WERI-Rb-1 (cell line): ENCODE results near the gene VWCE.

Experiments
- DNase-seq: peaks from one replicate; pipeline ENCODE4 v3.0.0-alpha.2; 2020
- H3K27ac ChIP-seq: fragments of 250-450 bp; sonication (Bioruptor Pico); 2 replicates; pipeline ENCODE4 v1.5.1; 2020; ENCODE audit warnings: mild to moderate bottlenecking, moderate library complexity
- H3K27me3 ChIP-seq: fragments of 250-450 bp; sonication (Bioruptor Pico); 2 replicates; pipeline ENCODE4 v1.5.1; 2021; ENCODE audit warnings: mild to moderate bottlenecking, low read depth, moderate library complexity; ENCODE audit not compliant: insufficient read depth, severe bottlenecking
- H3K36me3 ChIP-seq: fragments of 250-450 bp; sonication (Bioruptor Pico); 2 replicates; pipeline ENCODE4 v1.5.1; 2020; ENCODE audit warnings: mild to moderate bottlenecking, moderate library complexity
- H3K4me3 ChIP-seq: 2 replicates; pipeline ENCODE4 v1.5.1; 2011; ENCODE audit warnings: low read depth, mild to moderate bottlenecking, control low read depth, low read length
- H3K9me3 ChIP-seq: fragments of 250-450 bp; sonication (Bioruptor Pico); 2 replicates; pipeline ENCODE4 v1.5.1; 2021; ENCODE audit warnings: mild to moderate bottlenecking, moderate library complexity; ENCODE audit not compliant: severe bottlenecking
- TF ChIP-seq, protein P1 (sequence below): IDR thresholded peaks from 2 replicates; pipeline ENCODE4 v1.5.1; 2011; ENCODE audit warnings: low read depth, mild to moderate bottlenecking, control low read depth, inconsistent platforms, low read length

Gene VWCE

DNA sequence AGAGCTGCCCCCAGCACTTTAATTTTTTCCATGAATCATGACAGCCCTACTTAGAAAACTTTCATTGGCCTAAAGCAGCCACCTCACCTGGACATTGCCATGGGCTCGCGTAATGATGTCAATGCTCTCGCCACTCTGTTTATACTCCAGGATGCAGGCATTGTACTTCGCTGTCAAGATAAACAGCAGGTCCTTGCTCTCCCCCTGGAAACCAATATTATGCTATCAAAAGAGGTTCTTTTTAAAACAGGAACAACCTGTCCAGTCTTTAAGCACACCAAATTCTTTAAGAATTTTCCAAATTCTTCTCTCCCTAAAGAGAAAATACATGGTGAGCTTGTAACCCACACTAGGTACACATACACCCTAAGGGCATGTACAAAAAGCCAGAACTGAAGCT, 34.8 kb upstream of the VWCE start:
- peak overlapping the region; percentile 61 for H3K27ac ChIP-seq
- no peak for DNase-seq
- H3K27me3 ChIP-seq = no peaks in the 10 kb centered on the region
- H3K36me3 ChIP-seq = peaks cover 69% of the 10 kb centered on the region
- TF ChIP-seq, protein P1, sequence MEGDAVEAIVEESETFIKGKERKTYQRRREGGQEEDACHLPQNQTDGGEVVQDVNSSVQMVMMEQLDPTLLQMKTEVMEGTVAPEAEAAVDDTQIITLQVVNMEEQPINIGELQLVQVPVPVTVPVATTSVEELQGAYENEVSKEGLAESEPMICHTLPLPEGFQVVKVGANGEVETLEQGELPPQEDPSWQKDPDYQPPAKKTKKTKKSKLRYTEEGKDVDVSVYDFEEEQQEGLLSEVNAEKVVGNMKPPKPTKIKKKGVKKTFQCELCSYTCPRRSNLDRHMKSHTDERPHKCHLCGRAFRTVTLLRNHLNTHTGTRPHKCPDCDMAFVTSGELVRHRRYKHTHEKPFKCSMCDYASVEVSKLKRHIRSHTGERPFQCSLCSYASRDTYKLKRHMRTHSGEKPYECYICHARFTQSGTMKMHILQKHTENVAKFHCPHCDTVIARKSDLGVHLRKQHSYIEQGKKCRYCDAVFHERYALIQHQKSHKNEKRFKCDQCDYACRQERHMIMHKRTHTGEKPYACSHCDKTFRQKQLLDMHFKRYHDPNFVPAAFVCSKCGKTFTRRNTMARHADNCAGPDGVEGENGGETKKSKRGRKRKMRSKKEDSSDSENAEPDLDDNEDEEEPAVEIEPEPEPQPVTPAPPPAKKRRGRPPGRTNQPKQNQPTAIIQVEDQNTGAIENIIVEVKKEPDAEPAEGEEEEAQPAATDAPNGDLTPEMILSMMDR = no peak
- no peaks in the 10 kb centered on the region for H3K9me3 ChIP-seq
- H3K4me3 ChIP-seq = no peak overlapping the region

DNA sequence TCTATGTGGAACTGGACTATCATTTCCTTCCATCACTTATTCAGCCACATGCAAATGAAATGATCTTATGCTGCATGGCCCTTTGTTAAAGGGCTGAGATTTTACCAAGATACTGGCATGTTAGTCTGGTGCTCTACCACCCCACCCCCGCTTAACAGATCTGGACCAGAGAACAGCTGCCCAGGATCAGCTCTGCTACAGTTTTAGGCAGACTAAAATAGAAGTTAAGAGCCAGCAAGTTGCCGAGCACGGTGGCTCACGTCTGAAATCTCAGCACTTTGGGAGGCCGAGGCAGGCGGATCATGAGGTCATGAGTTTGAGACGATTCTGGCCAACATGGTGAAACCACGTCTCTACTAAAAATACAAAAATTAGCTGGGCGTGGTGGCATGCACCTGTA, 33.2 kb upstream of the VWCE start:
- Histone ChIP-seq H3K9me3 (no peaks in the 10 kb centered on the region), H3K4me3 (no peak overlapping the region), H3K27me3 (no peaks in the 10 kb centered on the region), H3K36me3 (peaks cover 84% of the 10 kb centered on the region), H3K27ac (peak overlapping the region; percentile 61)
- peak; percentile 46 for DNase-seq
- TF ChIP-seq, protein P1 = no peak

DNA sequence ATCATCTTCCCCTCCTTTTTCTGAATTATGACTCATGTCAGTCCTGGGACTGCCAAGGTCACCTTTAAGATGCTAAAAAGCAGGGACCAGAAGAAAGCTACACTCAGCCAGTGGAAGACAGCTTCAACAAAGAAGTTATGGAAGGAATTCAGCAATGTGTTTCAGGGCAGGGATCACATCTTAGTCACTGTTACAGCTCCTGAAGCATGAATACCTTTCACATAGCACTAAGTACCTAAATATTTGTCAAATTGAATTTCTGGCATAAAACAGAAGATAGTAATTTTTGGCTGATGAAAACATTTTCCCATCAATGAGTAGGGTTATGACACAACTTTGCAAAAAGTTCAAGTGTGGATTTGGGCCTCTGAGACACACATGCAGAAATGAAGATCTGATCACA, 32.6 kb upstream of the VWCE start:
- H3K4me3 ChIP-seq = no peak overlapping the region
- DNase-seq = no peak
- no peaks in the 10 kb centered on the region for H3K27me3 ChIP-seq
- no peak overlapping the region for H3K27ac ChIP-seq
- peaks cover 91% of the 10 kb centered on the region for H3K36me3 ChIP-seq
- TF ChIP-seq, protein P1 = no peak
- H3K9me3 ChIP-seq = no peaks in the 10 kb centered on the region

DNA sequence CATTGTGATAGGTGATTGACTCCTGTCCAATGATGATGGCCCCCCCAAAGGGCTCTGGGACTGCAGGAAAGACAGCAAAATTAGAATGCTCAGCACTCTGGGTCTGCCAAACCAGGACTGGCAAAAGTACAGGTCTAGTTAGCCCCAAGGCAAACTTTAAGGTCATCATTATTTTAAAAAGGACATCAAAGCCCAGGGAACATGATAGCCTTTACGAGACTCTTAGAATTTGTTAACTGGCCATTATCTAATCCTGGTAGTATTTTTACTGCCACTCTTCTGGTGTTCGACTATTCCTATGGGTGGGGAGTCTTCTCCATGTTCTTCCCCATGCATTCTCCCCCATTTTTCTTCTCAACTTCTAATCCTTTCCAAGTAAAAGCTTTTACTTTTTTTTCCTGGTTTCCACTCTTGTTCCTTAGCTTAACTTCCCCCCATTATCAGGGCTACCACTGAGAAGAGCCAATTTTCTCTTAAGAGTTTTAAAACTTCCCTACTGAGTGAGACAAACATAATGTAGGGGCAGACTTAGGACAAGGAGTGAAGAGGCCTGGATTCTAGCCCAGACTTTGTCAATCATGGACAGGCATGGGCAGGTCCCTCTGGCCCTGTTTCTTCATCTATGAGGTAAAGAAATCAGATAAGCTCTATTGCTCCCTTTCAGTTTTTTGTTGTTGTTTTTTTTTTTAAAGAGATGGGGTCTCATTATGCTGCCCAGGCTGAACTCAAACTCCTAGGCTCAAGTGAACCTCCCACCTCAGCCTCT, 30.7 kb upstream of the VWCE start:
- H3K27me3 ChIP-seq = no peaks in the 10 kb centered on the region
- DNase-seq = no peak
- no peak overlapping the region for H3K4me3 ChIP-seq
- TF ChIP-seq, protein P1 = no peak
- H3K36me3 ChIP-seq = peaks cover 100% of the 10 kb centered on the region
- H3K9me3 ChIP-seq = no peaks in the 10 kb centered on the region
- no peak overlapping the region for H3K27ac ChIP-seq

DNA sequence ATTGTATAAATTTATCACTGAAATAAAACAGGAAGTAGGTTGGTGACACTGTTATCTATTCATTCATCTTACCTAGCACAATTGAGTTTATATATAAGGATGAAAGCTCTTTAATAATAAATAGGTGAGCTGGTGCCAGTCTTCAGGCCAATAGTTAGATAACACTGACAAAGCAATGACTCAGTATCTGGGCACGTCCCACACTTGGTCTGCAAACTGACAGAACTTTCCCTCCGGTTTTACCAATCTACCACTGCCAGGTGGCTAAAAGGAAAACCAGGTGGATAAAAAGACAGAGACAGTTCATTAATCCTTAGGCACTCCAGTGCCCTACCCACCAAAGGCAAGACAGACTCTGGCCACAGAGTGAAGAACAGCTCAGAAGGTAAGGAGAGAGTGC, 20.1 kb upstream of the VWCE start:
- Histone ChIP-seq H3K27ac (no peak overlapping the region), H3K4me3 (no peak overlapping the region), H3K36me3 (peaks cover 86% of the 10 kb centered on the region), H3K27me3 (no peaks in the 10 kb centered on the region), H3K9me3 (no peaks in the 10 kb centered on the region)
- DNase-seq = no peak
- TF ChIP-seq, protein P1 = no peak

DNA sequence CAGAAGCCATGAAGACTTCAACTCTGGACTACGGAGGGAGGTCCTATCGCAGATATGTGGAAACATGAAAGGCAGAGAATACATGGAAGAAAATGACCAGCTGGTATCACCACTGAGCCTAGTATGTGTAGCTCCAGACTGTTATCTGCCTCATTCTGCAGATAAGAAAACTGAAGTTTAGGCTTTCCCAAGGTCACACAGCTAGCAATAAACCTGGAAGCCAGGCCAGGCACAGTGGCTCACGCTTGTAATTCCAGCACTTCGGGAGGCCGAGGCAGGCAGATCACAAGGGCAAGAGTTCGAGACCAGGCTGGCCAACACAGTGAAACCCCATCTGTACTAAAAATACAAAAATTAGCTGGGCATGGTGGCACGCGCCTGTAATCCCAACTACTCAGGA, 15.6 kb upstream of the VWCE start:
- Histone ChIP-seq H3K27ac (no peak overlapping the region), H3K4me3 (no peak overlapping the region), H3K36me3 (peaks cover 95% of the 10 kb centered on the region), H3K27me3 (no peaks in the 10 kb centered on the region), H3K9me3 (no peaks in the 10 kb centered on the region)
- DNase-seq = no peak
- TF ChIP-seq, protein P1 = no peak
